OCI-M1 (cell line): ENCODE results near the gene DENND1A.

Source experiments
- DNase-seq: peaks from one replicate; lab custom pipeline; 2025; lab: John Stamatoyannopoulos, UW

Gene DENND1A

GRCh38 chr9:123390337-123391135 is 539.4 kb downstream of the DENND1A start:
- no peak for DNase-seq

DNA sequence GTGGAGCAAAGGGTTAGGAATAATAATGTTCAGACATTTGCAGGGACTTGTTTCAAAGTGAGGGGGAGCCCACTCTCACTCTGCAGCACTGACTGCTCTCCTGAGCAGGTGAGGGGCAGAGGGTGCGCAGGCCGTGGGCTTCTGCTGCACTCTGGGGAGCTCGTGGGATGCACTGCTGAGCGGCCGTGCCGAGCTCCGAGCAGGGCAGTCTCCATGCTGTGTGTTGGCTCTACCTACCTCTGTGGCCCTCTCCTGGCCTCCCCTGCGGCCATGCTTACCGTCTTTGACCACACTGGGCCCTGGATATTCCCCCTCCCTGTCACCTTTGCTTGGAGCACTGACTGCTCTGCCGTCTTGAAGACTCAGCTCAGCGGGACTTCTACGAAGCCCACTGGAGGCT is 540.2 kb downstream of the DENND1A start:
- DNase-seq, result no peak

DNA sequence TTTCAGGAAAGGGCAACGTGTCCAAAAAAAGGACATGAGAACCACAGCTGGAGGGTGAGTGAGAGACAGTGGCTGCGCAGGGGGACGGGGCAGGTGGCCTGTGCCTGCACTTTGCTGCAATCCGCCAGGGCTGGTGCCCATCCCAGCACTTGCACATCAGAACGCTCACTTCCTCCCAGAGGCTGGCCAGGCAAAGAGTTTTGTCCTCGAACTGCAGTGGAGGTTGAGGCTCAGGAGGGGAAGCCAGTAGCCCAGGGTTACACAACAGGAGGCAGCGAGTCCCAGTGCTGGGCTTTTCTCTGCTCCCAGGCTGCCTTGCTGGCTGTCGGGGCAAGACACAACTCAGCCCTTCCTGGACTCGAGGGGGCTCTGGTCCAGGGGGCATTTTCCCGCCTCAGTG is 540.9 kb downstream of the DENND1A start:
- DNase-seq, result no peak

- DNase-seq, result no peak
Measured at GRCh38 chr9:123387686-123388085, 542.2 kb downstream of the DENND1A start.

- DNase-seq, result no peak
Measured at GRCh38 chr9:123383512-123384170, 546.3 kb downstream of the DENND1A start.

DNA sequence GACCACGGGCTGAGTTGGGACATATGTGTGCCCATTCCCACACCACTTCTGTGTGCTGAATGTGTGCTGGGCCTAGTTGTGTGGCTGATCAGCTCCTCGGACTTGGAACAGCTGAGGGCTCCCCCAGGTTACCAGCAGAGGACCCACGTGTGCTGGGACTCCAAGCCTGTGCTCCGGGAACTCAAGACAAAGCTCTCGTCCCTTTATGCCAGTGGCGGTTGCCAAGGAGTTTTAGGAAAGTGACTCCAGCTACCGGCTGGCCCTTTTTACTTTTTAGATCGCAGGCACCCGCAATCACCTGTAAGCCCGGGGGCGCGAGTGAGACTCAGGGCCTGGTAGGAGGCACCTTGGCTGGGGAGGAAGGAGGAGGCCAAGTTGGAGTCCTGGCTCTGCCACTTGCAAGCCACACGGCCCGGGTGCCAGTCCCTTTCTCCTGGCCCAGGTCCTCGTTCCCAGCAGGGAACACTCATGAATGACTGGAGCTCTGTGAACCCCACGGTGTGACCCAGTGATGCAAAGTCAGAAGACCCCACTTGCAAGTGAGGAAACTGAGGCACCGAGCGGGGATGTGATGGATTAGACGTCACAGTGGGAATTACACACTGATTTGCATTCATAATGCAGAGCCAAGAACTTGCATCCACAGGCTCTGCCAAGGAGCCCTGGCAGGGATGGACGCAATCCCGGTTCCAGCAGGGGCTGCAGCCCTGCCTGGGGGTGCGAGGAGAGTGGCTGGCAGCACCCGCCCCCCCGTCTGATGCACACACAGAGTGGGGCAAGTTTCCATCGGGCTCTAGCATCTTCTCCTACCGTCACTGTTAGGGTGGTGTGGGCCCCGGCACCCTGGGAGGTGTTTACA is 547.0 kb downstream of the DENND1A start:
- no peak for DNase-seq

DNA sequence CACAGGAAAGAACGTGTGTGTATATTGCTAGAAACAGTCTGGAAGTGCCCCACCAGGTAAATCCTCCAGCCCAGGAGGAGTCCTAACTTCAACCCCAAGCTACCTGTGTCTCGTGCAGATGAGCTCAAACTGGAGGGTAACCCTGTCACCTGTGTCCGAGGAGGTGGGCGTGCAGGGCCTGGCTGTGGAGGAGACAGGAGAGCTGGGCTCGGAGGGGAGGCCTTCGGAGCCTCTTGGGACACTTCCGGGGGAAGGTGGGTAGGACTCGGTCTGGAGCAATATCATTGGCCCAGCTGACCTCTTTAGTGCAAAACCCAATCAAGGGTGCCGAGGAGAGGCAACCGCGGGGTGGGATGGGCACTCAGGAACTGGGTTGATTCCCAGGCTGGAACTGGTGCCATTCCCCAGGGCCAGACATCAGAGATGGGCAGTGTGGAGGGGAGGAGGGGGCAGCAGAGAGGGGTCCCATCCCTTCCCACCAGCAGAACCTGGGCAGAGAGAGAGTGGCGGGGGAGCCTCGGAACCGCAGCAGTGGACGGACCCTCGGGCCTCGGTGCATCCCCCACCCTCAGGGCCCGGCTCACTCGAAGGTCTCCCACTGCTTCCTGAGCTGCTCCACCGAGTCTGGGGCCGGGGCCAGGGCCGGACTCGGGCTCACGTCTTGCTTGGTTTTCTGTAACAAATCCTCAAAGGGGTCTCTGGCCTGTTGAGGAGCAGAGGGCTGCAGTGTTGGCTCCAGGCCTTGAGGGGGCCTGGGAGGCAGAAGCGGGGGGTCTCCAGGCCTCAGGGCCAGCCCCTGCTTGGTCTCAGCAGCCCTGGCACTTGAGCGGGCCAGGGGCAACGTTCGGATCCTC is 548.8 kb downstream of the DENND1A start:
- DNase-seq, result no peak

GRCh38 chr9:123378956-123379660 is 550.8 kb downstream of the DENND1A start:
- DNase-seq, result no peak

GRCh38 chr9:123378025-123378424 is 551.9 kb downstream of the DENND1A start:
- no peak for DNase-seq

DNA sequence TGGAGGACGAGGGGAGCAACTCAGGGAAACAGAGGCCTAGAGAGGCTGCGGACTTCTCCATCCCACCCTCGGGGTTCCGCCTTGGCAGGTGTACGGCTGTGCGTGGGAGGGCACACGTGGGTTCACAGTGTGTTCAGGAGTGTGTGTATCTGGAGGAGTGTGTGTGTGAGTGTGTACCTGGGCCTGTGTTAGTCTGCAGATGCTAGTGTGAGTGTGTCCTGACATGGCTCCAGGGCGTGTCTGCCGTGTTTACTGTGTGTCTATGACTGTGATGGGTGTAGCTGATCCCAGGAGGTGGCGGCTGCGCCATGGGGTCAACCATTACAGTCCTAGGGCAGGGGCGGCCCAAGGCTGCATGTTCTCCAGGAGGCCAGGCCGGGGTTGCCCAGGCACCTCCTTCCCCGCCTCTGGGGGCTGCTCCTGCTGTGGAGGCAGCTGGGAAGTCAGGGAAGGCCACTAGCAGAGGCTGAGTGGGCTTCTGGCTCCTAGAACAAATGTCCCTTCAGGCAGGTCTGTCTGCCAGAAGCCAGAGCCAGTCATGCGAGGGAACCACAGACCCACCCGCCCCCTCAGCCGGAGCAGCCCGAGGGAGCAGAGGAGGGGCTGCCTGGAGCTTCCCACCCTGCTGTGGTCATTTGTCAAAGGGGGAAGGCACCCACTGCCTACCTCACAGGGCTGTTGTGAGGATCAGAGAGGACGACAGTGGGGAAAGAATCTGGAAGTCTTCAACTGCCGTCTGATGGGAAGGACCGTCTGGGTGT is 552.5 kb downstream of the DENND1A start:
- no peak for DNase-seq

GRCh38 chr9:123376218-123377071 is 553.5 kb downstream of the DENND1A start:
- no peak for DNase-seq

GRCh38 chr9:123375469-123376132 is 554.3 kb downstream of the DENND1A start:
- DNase-seq, result peak; percentile 77

DNA sequence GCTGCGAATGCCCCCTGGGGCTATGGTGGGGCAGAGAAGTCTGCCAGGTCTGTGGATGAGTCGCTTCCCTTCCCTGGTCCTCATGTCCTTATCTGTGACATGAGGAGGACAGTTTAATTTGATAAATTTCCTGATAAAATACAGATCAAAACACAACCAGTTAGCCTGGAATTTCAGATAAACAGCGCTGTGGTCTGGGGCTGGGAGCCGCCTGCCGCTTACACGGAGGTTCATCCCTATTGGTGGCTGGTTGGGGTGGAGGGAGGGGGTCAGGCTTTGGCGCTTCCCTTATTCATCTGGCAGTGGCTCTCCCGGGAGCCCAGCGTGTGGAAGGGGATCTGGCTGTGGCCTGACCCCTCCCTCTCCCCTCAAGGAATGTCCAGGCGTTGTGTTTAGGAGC is 556.0 kb downstream of the DENND1A start:
- DNase-seq, result peak; percentile 82

- no peak for DNase-seq
Measured at GRCh38 chr9:123373447-123373923, 556.4 kb downstream of the DENND1A start.

DNA sequence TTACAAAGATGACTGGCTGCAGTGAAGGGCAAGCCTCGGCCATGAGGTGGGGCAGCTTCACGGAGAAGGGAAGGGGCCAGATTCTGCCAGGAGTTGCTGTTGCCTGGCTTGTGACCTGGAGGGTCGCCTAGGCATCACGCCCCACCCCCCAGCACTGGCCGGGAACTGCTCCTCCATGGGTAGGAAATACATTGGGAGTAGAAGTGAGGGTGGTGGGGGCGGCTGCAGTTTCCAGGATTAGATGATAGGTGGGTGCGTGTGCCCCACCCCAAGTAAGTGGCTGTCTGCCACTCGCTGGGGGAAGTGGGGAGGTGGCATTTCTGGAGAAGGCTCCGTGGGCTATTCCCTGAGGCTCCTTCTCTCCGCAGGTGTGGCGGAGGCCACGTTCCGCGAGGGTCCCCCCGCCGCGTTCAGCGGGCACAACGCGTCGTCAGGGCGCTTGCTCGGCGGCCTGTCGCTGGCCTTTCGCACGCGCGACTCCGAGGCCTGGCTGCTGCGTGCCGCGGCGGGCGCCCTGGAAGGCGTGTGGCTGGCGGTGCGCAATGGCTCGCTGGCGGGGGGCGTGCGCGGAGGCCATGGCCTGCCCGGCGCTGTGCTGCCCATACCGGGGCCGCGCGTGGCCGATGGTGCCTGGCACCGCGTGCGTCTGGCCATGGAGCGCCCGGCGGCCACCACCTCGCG is 557.0 kb downstream of the DENND1A start:
- DNase-seq, result no peak

DNA sequence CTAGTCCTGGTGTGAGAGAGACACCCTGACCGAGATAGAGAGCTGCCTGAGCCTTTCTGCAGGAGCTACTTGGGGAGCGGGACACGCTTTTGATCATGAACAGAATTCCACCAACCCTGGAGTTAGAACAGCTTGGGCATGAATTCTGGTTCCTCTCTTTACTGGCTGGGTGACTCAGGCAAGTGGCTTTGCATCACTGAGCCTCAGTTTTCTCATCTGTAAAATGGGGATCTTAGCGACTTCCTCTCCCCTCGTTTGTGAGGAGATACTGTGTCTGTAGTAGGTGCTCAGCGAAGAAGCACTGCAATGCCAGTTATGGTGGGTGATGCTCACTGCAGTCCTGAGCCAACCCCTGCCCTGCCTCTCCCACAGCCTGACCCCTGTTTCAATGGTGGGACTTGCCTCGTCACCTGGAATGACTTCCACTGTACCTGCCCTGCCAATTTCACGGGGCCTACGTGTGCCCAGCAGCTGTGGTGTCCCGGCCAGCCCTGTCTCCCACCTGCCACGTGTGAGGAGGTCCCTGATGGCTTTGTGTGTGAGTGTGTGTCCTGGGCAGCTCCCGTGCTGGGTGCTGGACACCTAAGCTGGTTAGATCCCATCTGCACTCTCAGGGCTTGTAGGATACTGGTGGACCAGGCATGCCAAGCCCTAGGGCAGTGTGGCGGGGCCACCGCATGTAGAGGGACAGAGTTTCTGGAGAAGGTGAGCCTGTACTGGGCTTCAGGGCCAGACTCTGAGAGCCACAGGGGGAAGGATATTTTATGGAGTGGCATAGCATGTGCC is 557.9 kb downstream of the DENND1A start:
- no peak for DNase-seq

GRCh38 chr9:123371228-123371584 is 558.7 kb downstream of the DENND1A start:
- DNase-seq, result no peak
